Uterus (tissue), 4 donors: Measurements from ENCODE around the gene KRTAP10-12. TPM values are rescaled to one million over a fixed set of nuclear protein-coding genes. Genes with fewer than 3 reads are reported as not detected.
"Not testable (repeated sequence)": the region's sequence is repeated elsewhere in the genome, so short reads cannot be mapped to it uniquely, and the experiment has no call there.

Experiments used
- DNase-seq, 2 donors: peaks; one replicate each; pipeline ENCODE4 v3.0.0-alpha.2; 2019 to 2020
- H3K27ac ChIP-seq, 2 donors: fragments of 200-600 bp; sonication (generic); 1 replicate in 1 of 2; 2 replicates in 1 of 2; pipeline ENCODE4 v1.5.1; 2016 to 2018
- H3K27me3 ChIP-seq, 2 donors: fragments of 200-600 bp; sonication (generic); one replicate each; pipeline ENCODE4 v1.5.1; 2018 to 2019; ENCODE audit warnings: control low read depth in 1 of 2
- H3K36me3 ChIP-seq, 2 donors: fragments of 200-600 bp; sonication (generic); one replicate each; pipeline ENCODE4 v1.5.1; 2019; ENCODE audit warnings: control low read depth in 1 of 2
- H3K4me1 ChIP-seq, 2 donors: fragments of 200-600 bp; sonication (generic); one replicate each; pipeline ENCODE4 v1.5.1; 2018 to 2019; ENCODE audit warnings: control low read depth in 1 of 2
- H3K4me3 ChIP-seq, 2 donors: fragments of 200-600 bp; sonication (generic); 1 replicate in 1 of 2; 2 replicates in 1 of 2; pipeline ENCODE4 v1.5.1; 2018 to 2019; ENCODE audit warnings: mild to moderate bottlenecking in 1 of 2
- H3K9me3 ChIP-seq, 2 donors: fragments of 200-600 bp; sonication (generic); one replicate each; pipeline ENCODE4 v1.5.1; 2019; ENCODE audit warnings: control low read depth in 1 of 2
- CTCF ChIP-seq, 4 experiments: fragments of 200-600 bp in 2 of 4; fragments of 450-650 bp in 2 of 4; sonication (generic) in 2 of 4; IDR thresholded peaks; one replicate each; pipeline ENCODE4 v1.5.1; 2016 to 2019; ENCODE audit warnings: antibody characterized with exemption in 4 of 4, mild to moderate bottlenecking in 2 of 4, moderate library complexity in 1 of 4
- POLR2A ChIP-seq, 2 donors: fragments of 450-650 bp; IDR thresholded peaks; one replicate each; pipeline ENCODE4 v1.6.1; 2016; ENCODE audit warnings: antibody characterized with exemption in 2 of 2, mild to moderate bottlenecking in 1 of 2, moderate library complexity in 1 of 2
- intact Hi-C: fragments of 100-400 bp; cut with DNase I; formaldehyde crosslinking; loops from one replicate; pipeline ENCODE4 v1.15.1; 2023; ENCODE audit warnings: low total_unique reads
- total RNA-seq, 4 donors: library from RNA; depleted of rRNA in 3 of 4; stranded (reverse); fragments of >200 nt in 3 of 4; gene quantifications; one replicate each; pipeline versions ENCODE4 v1.1.0 to v1.2.4, GENCODE V29; 2014 to 2023
- donor health status: DM: yes; HTN: yes; CAD: no.

Gene KRTAP10-12
- total RNA-seq, 4 donors from 2014 or later, result not detected

DNA sequence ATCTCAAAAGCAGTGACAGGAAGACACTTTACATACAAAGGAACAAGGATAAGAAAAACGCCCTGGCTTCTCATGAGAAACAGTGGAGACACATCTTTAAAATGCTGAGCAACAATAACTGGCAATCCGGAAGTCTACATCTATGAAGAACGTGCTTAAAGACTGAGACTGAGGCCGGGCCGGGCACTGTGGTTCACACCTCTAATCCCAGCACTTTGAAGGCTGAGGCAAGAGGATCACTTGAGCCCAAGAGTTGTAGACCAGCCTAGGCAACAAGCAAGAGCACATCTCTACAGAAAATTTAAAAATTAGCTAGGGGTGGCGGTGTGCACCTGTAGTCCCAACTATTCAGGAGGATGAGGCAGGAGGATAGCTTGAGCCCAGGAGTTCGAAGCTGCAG lies 12.9 kb upstream of the KRTAP10-12 start:
- intact Hi-C loops, result no loop called here
- DNase-seq, result no peak
- no peak overlapping the region for H3K4me3 ChIP-seq
- H3K36me3 ChIP-seq, result no peaks in the 10 kb centered on the region
- H3K9me3 ChIP-seq, result no peaks in the 10 kb centered on the region
- no peaks in the 10 kb centered on the region for H3K4me1 ChIP-seq
- no peaks in the 10 kb centered on the region for H3K27me3 ChIP-seq
- H3K27ac ChIP-seq, result no peak overlapping the region
- TF ChIP-seq POLR2A (IDR thresholded peaks at IDR 0.05), result no peak

- TF ChIP-seq POLR2A (IDR thresholded peaks at IDR 0.05) (no peak), CTCF (IDR thresholded peaks at IDR 0.05) (no peak)
- Histone ChIP-seq H3K27ac (no peak overlapping the region), H3K4me3 (no peak overlapping the region), H3K27me3 (no peaks in the 10 kb centered on the region), H3K9me3 (no peaks in the 10 kb centered on the region), H3K36me3 (no peaks in the 10 kb centered on the region), H3K4me1 (no peaks in the 10 kb centered on the region)
- no peak for DNase-seq
- intact Hi-C loops, result no loop called here
Measured at GRCh38 chr21:44684483-44684882, 12.5 kb upstream of the KRTAP10-12 start.

DNA sequence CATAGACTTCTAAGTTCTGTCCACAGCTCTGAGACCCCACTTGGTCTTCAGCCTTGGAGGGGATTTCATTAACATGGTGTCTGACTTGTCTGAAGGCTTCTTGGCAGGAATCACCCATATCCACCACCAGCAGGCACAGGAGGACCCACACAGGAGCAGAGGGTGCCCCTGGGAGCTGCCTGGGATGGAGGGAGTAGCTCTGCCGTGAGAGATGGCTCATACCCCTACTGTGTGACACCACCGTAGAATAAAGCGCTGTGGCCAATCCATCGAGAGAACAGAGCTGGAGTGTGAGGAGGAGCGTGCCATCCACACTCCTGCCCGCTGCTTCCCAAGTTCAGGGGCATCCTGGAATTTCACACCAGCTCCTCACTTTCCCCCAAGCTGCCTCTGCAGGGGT lies 11.9 kb upstream of the KRTAP10-12 start:
- H3K36me3 ChIP-seq, H3K4me3 ChIP-seq, H3K27me3 ChIP-seq, H3K9me3 ChIP-seq, H3K4me1 ChIP-seq, intact Hi-C loops, H3K27ac ChIP-seq, DNase-seq: not testable (repeated sequence)

GRCh38 chr21:44686000-44686781 lies 10.8 kb upstream of the KRTAP10-12 start:
- no peaks in the 10 kb centered on the region for H3K36me3 ChIP-seq
- H3K27ac ChIP-seq, result no peak overlapping the region
- intact Hi-C loops, result no loop called here
- no peak for DNase-seq
- no peaks in the 10 kb centered on the region for H3K9me3 ChIP-seq
- H3K4me1 ChIP-seq, result no peaks in the 10 kb centered on the region
- H3K27me3 ChIP-seq, result no peaks in the 10 kb centered on the region
- H3K4me3 ChIP-seq, result no peak overlapping the region
- TF ChIP-seq CTCF (IDR thresholded peaks at IDR 0.05) (no peak), POLR2A (IDR thresholded peaks at IDR 0.05) (no peak)

DNA sequence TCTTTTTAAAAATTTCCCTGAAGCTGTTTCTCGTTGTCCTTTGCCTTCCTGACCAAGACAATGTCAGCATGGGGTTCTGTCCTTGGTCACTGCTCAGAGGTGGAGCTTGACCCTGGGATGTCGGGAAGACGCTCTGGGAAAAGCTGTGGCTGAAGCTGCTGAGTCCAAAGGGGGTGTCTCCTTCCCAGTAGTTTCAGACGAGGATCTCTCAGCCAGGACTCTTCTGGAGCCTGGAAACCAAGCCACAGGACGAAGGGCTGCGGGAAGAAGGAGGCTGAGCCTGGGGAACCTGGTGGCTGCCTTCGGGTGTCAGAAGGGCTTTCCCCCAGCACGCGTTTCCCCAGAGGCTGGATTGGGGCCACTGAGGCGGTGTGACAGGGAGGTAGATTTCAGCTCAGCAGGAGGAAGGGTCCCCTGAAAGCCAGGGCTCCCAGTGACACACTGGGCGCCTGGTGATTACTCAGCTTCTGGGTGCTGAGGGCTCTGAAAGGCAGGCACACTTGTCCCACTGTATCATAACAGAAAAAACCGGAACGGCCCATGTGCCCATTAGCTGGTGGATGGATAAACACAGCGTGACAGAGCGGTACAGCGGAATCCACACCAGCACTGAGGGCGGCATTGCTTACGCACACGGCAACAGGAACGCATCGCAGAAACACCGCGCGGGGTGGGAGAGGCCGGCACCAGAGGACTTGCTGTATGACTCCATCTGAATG lies 10.0 kb upstream of the KRTAP10-12 start:
- TF ChIP-seq CTCF (IDR thresholded peaks at IDR 0.05), result no peak
- no peak for TF ChIP-seq POLR2A (IDR thresholded peaks at IDR 0.05)
- H3K36me3 ChIP-seq, result no peaks in the 10 kb centered on the region
- H3K4me1 ChIP-seq, result no peaks in the 10 kb centered on the region
- no peaks in the 10 kb centered on the region for H3K27me3 ChIP-seq
- intact Hi-C loops, result no loop called here
- H3K27ac ChIP-seq, result no peak overlapping the region
- DNase-seq, result no peak
- H3K4me3 ChIP-seq, result no peak overlapping the region
- no peaks in the 10 kb centered on the region for H3K9me3 ChIP-seq

DNA sequence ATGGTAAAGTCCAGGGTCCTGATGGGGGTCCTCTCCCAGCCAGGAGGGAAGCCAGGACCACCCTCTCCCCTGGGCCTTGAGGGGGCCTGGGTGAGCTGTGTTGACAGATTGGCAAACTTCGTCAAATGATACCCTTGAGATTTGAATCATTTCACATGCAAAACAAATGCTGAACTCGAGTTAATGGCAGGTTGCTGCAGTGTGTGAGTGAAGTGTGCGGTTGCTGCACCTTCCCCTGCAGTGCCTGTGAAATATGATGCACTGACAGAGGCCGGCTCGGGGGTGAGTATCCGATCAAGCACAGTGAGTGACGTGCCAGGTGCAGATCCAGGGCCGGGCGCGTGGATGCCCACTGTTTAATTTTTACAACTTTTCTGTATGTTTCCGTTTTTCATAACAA lies 9.3 kb upstream of the KRTAP10-12 start:
- Histone ChIP-seq H3K4me3 (no peak overlapping the region), H3K27ac (no peak overlapping the region), H3K27me3 (no peaks in the 10 kb centered on the region), H3K9me3 (peaks cover 0 to 1% of the 10 kb centered on the region in 2 donors), H3K36me3 (no peaks in the 10 kb centered on the region), H3K4me1 (no peaks in the 10 kb centered on the region)
- TF ChIP-seq POLR2A (IDR thresholded peaks at IDR 0.05) (no peak), CTCF (IDR thresholded peaks at IDR 0.05) (no peak)
- intact Hi-C loops, result no loop called here
- no peak for DNase-seq

DNA sequence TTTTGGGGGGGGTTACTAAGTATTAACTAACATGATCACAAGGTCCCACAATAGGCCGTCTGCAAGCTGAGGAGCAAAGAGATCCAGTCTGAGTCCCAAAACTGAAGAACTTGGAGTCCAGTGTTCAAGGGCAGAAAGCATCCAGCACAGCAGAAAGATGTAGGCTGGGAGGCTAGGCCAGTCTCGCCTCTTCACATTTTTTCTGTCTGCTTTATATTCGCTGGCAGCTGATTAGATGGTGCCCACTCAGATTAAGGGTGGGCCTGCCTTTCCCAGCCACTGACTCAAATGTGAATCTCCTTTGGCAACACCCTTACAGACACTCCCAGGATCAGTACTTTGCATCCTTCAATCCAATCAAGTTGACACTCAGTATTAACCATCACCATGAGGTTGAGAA lies 7.2 kb upstream of the KRTAP10-12 start:
- DNase-seq, intact Hi-C loops: not testable (repeated sequence)

More for the DNA sequence above, 7.2 kb upstream of the KRTAP10-12 start:
- not testable (repeated sequence) for H3K9me3 ChIP-seq, H3K36me3 ChIP-seq, H3K4me1 ChIP-seq, H3K4me3 ChIP-seq, H3K27ac ChIP-seq, H3K27me3 ChIP-seq
